Lung (tissue), 12 donors: ENCODE results near the gene PSMD7. TPM values are rescaled to one million over a fixed set of nuclear protein-coding genes. Genes with fewer than 3 reads are reported as not detected.

Source experiments
- ATAC-seq: fragments of 200-7000 bp; cut with Tn5 transposase; one replicate; pipeline ENCODE4 v1.9.1; 2020; ENCODE audit warnings: moderate number of reproducible peaks; ENCODE audit not compliant: insufficient read depth, low FRiP score
- DNase-seq, 3 donors: peaks; one replicate each; pipeline ENCODE4 v3.0.0-alpha.2; 2013 to 2017
- H3K27ac ChIP-seq, 2 donors: one replicate each; pipeline ENCODE4 v1.5.1; 2013; ENCODE audit warnings: mild to moderate bottlenecking in 2 of 2, moderate library complexity in 2 of 2, control low read depth in 1 of 2, inconsistent platforms in 1 of 2, low read depth in 1 of 2, low read length in 1 of 2
- H3K27me3 ChIP-seq, 3 donors: one replicate each; pipeline ENCODE4 v1.5.1; 2013; ENCODE audit warnings: low read length in 2 of 3; ENCODE audit not compliant: control insufficient read depth in 3 of 3, insufficient read depth in 3 of 3
- H3K36me3 ChIP-seq, 4 donors: one replicate each; pipeline ENCODE4 v1.5.1; 2013; ENCODE audit warnings: low read length in 4 of 4, mild to moderate bottlenecking in 1 of 4, moderate library complexity in 1 of 4; ENCODE audit not compliant: control insufficient read depth in 4 of 4, insufficient read depth in 4 of 4
- H3K4me1 ChIP-seq, 5 donors: one replicate each; pipeline ENCODE4 v1.5.1; 2013; ENCODE audit warnings: low read length in 5 of 5, mild to moderate bottlenecking in 2 of 5, moderate library complexity in 1 of 5; ENCODE audit not compliant: control insufficient read depth in 5 of 5, insufficient read depth in 5 of 5
- H3K4me3 ChIP-seq: one replicate; pipeline ENCODE4 v1.5.1; 2013; ENCODE audit warnings: mild to moderate bottlenecking, control low read depth, moderate library complexity
- H3K9ac ChIP-seq, 2 donors: one replicate each; pipeline ENCODE4 v1.5.1; 2013; ENCODE audit warnings: low read length in 2 of 2, control low read depth in 1 of 2; ENCODE audit not compliant: insufficient read depth in 1 of 2
- H3K9me3 ChIP-seq, 4 donors: one replicate each; pipeline ENCODE4 v1.5.1; 2013; ENCODE audit warnings: low read length in 3 of 4, mild to moderate bottlenecking in 1 of 4, moderate library complexity in 1 of 4; ENCODE audit not compliant: control insufficient read depth in 4 of 4, insufficient read depth in 3 of 4
- CTCF ChIP-seq: IDR thresholded peaks from 2 replicates; pipeline ENCODE4 v1.5.1; 2012; ENCODE audit warnings: mild to moderate bottlenecking; ENCODE audit errors: control extremely low read depth, extremely low read depth
- WGBS, 2 donors: extraction: QIAGEN DNeasy Blood & Tissue Kit; methylation state at CpG; one replicate each; pipeline ENCODE4 v1.1.7; 2013; 5-methylcytosine and 5-hydroxymethylcytosine counted together
- polyA plus RNA-seq, 2 donors: library from polyadenylated mRNA; stranded (reverse); fragments of 200-250 nt; gene quantifications; one replicate each; pipeline ENCODE4 v1.2.1, GENCODE V29; 2013
- total RNA-seq, 2 donors: library from RNA; depleted of rRNA in 1 of 2; stranded (reverse); fragments of >200 nt in 1 of 2; gene quantifications; one replicate each; pipeline ENCODE4 v1.2.1, GENCODE V29; 2014 to 2021
- donor health status: control.
- donor health status: control.
- donor health status: Bipolar disorder and iron deficiency.
- donor health status: healthy.
- donor health status: DM: yes; HTN: yes; CAD: no.

Gene PSMD7
- total and polyA plus RNA-seq, 4 donors, result 30.7 to 118 (median 58.7) TPM

GRCh38 chr16:74304164-74304834 is 7.7 kb downstream of the PSMD7 start:
- WGBS, 2 donors, result 80 to 83% methylated on average over 10 of the region's 10 CpGs
- H3K4me1 ChIP-seq, result no peaks in the 10 kb centered on the region
- no peak overlapping the region for H3K4me3 ChIP-seq
- no peak overlapping the region for H3K9ac ChIP-seq
- H3K27me3 ChIP-seq, result no peaks in the 10 kb centered on the region
- no peak for TF ChIP-seq CTCF
- H3K36me3 ChIP-seq, result peaks cover 40 to 76% (median 54%) of the 10 kb centered on the region in 4 donors
- no peaks in the 10 kb centered on the region for H3K9me3 ChIP-seq
- no peak for ATAC-seq
- no peak overlapping the region for H3K27ac ChIP-seq
- DNase-seq, result no peak

GRCh38 chr16:74304835-74305176 is 8.2 kb downstream of the PSMD7 start:
- DNase-seq (no peak), ATAC-seq (no peak)
- Histone ChIP-seq H3K9me3 (no peaks in the 10 kb centered on the region), H3K36me3 (peaks cover 37 to 74% (median 54%) of the 10 kb centered on the region in 4 donors), H3K4me1 (no peaks in the 10 kb centered on the region), H3K9ac (no peak overlapping the region), H3K4me3 (no peak overlapping the region), H3K27me3 (no peaks in the 10 kb centered on the region), H3K27ac (no peak overlapping the region)
- WGBS, 2 donors, result 77 to 81% methylated on average over 2 of the region's 2 CpGs
- no peak for TF ChIP-seq CTCF

- H3K27me3 ChIP-seq, result no peaks in the 10 kb centered on the region
- no peaks in the 10 kb centered on the region for H3K9me3 ChIP-seq
- no peak overlapping the region for H3K4me3 ChIP-seq
- ATAC-seq, result no peak
- no peak for TF ChIP-seq CTCF
- H3K36me3 ChIP-seq, result peaks cover 36 to 71% (median 51%) of the 10 kb centered on the region in 4 donors
- DNase-seq, result no peak
- WGBS, 2 donors, result 87 to 96% methylated on average over 11 of the region's 11 CpGs
- no peak overlapping the region for H3K9ac ChIP-seq
- no peaks in the 10 kb centered on the region for H3K4me1 ChIP-seq
- H3K27ac ChIP-seq, result no peak overlapping the region
Measured at GRCh38 chr16:74305281-74305680, 8.7 kb downstream of the PSMD7 start.
